Upper lobe of right lung (tissue), 1 donor: ENCODE measurements around the gene CRKL. TPM values are rescaled to one million over a fixed set of nuclear protein-coding genes. Genes with fewer than 3 reads are reported as not detected.
A peak's percentile ranks its signal among the peaks of the same experiment; 100 is the strongest.
"Not testable (repeated sequence)": the region's sequence is repeated elsewhere in the genome, so short reads cannot be mapped to it uniquely, and the experiment has no call there.

Source experiments
- ATAC-seq: fragments of 200-7000 bp; cut with Tn5 transposase; one replicate; pipeline ENCODE4 v1.9.1; 2020; ENCODE audit warnings: mild to moderate bottlenecking, moderate library complexity
- DNase-seq: peaks from one replicate; pipeline ENCODE4 v3.0.0-alpha.2; 2020
- H3K27ac ChIP-seq: fragments of 200-600 bp; one replicate; pipeline ENCODE4 v1.8.0; 2022
- H3K27me3 ChIP-seq: fragments of 200-600 bp; one replicate; pipeline ENCODE4 v1.8.0; 2022; ENCODE audit warnings: mild to moderate bottlenecking
- H3K36me3 ChIP-seq: fragments of 200-600 bp; one replicate; pipeline ENCODE4 v1.8.0; 2022
- H3K4me1 ChIP-seq: fragments of 200-600 bp; one replicate; pipeline ENCODE4 v1.8.0; 2022
- H3K4me3 ChIP-seq: fragments of 200-600 bp; one replicate; pipeline ENCODE4 v1.8.0; 2022; ENCODE audit warnings: mild to moderate bottlenecking
- H3K9me3 ChIP-seq: fragments of 200-600 bp; one replicate; pipeline ENCODE4 v1.8.0; 2022
- CTCF ChIP-seq: fragments of 200-600 bp; IDR thresholded peaks from one replicate; pipeline ENCODE4 v1.8.0; 2022; ENCODE audit warnings: antibody characterized with exemption
- intact Hi-C: fragments of 100-400 bp; cut with DNase I; formaldehyde crosslinking; loops from one replicate; pipeline ENCODE4 v1.11.0; 2022
- total RNA-seq: library from RNA; stranded (reverse); fragmentation: NEBNext Ultra II Directional; extraction: Animal tissue kit (Norgen Biotek cat#: 25700); gene quantifications from one replicate; pipeline ENCODE4 v1.2.1, GENCODE V29; 2021
- donor health status: DM: no; HTN: yes; CAD: no; lungs with severe emphysema.

The CRKL gene
- total RNA-seq, 1 donor from 2014 or later, result 60.8 TPM

GRCh38 chr22:20904980-20905355 is 12.2 kb upstream of the CRKL start:
- intact Hi-C loops, result no loop called here
- ATAC-seq (no peak), DNase-seq (no peak)
- Histone ChIP-seq H3K27me3 (no peaks in the 10 kb centered on the region), H3K27ac (no peak overlapping the region), H3K9me3 (no peaks in the 10 kb centered on the region), H3K4me3 (no peak overlapping the region), H3K36me3 (no peaks in the 10 kb centered on the region), H3K4me1 (no peaks in the 10 kb centered on the region)
- TF ChIP-seq CTCF, result no peak

GRCh38 chr22:20905415-20906386 is 11.5 kb upstream of the CRKL start:
- no peak for TF ChIP-seq CTCF
- Histone ChIP-seq H3K4me3 (no peak overlapping the region), H3K27ac (no peak overlapping the region), H3K9me3 (no peaks in the 10 kb centered on the region), H3K27me3 (no peaks in the 10 kb centered on the region), H3K36me3 (no peaks in the 10 kb centered on the region), H3K4me1 (no peaks in the 10 kb centered on the region)
- intact Hi-C loops, result no loop called here
- DNase-seq (peak; percentile 10), ATAC-seq (no peak)

GRCh38 chr22:20906387-20906767 is 10.8 kb upstream of the CRKL start:
- intact Hi-C loops, result no loop called here
- DNase-seq (no peak), ATAC-seq (no peak)
- Histone ChIP-seq H3K27me3 (no peaks in the 10 kb centered on the region), H3K4me3 (no peak overlapping the region), H3K4me1 (no peaks in the 10 kb centered on the region), H3K27ac (no peak overlapping the region), H3K36me3 (no peaks in the 10 kb centered on the region), H3K9me3 (no peaks in the 10 kb centered on the region)
- no peak for TF ChIP-seq CTCF

GRCh38 chr22:20908717-20909116 is 8.5 kb upstream of the CRKL start:
- DNase-seq, H3K4me1 ChIP-seq, intact Hi-C loops, H3K27me3 ChIP-seq, H3K4me3 ChIP-seq, H3K9me3 ChIP-seq, ATAC-seq, H3K27ac ChIP-seq, H3K36me3 ChIP-seq: not testable (repeated sequence)

GRCh38 chr22:20909543-20910303 is 7.5 kb upstream of the CRKL start:
- ATAC-seq (no peak), DNase-seq (no peak)
- intact Hi-C loops, result no loop called here
- H3K27me3 ChIP-seq, result no peaks in the 10 kb centered on the region
- no peak overlapping the region for H3K4me3 ChIP-seq
- no peaks in the 10 kb centered on the region for H3K4me1 ChIP-seq
- TF ChIP-seq CTCF, result no peak
- H3K9me3 ChIP-seq, result no peaks in the 10 kb centered on the region
- no peaks in the 10 kb centered on the region for H3K36me3 ChIP-seq
- H3K27ac ChIP-seq, result no peak overlapping the region

- no peak for ATAC-seq
- peaks cover 8% of the 10 kb centered on the region for H3K4me1 ChIP-seq
- intact Hi-C loops, result no loop called here
Measured at GRCh38 chr22:20912494-20912893, 4.7 kb upstream of the CRKL start.

More at GRCh38 chr22:20912494-20912893, 4.7 kb upstream of the CRKL start:
- no peak for TF ChIP-seq CTCF
- Histone ChIP-seq H3K27ac (no peak overlapping the region), H3K36me3 (no peaks in the 10 kb centered on the region), H3K4me3 (no peak overlapping the region), H3K9me3 (no peaks in the 10 kb centered on the region), H3K27me3 (no peaks in the 10 kb centered on the region)
- DNase-seq, result peak; percentile 5
